ENCODE data around the gene TOR3A. TPM values are rescaled to one million over a fixed set of nuclear protein-coding genes. Genes with fewer than 3 reads are reported as not detected.
"Not testable (repeated sequence)": the region's sequence is repeated elsewhere in the genome, so short reads cannot be mapped to it uniquely, and the experiment has no call there.

The TOR3A gene
- polyA plus RNA-seq, 2 donors, result 7.7 to 16.9 TPM

GRCh38 chr1:179124873-179125272, 43.0 kb downstream of the TOR3A start:
- no peaks in the 10 kb centered on the region for H3K27me3 ChIP-seq (ENCODE audit: control insufficient read depth in 1 of 2, insufficient read depth in 2 of 2, low read length in 2 of 2)
- peaks cover 0 to 2% of the 10 kb centered on the region in 2 donors for H3K4me1 ChIP-seq (ENCODE audit: control insufficient read depth in 2 of 2, insufficient read depth in 2 of 2, low read length in 1 of 2)
- no peaks in the 10 kb centered on the region for H3K9me3 ChIP-seq (ENCODE audit: control insufficient read depth in 2 of 2, insufficient read depth in 1 of 2, low read depth in 1 of 2, low read length in 1 of 2)
- H3K27ac ChIP-seq (ENCODE audit: low read depth in 2 of 2, low read length in 1 of 2), result no peak overlapping the region
- H3K4me3 ChIP-seq (ENCODE audit: low read depth in 1 of 2, low read length in 2 of 2), result no peak overlapping the region
- 69 to 81% methylated on average over 1 of the region's 1 CpG for WGBS, 2 donors
- H3K36me3 ChIP-seq (ENCODE audit: control insufficient read depth in 2 of 2, insufficient read depth in 2 of 2, low read length in 1 of 2), result peaks cover 0 to 4% of the 10 kb centered on the region in 2 donors

- Histone ChIP-seq H3K27me3 (ENCODE audit: control insufficient read depth in 1 of 2, insufficient read depth in 2 of 2, low read length in 2 of 2) (no peaks in the 10 kb centered on the region), H3K27ac (ENCODE audit: low read depth in 2 of 2, low read length in 1 of 2) (no peak overlapping the region), H3K36me3 (ENCODE audit: control insufficient read depth in 2 of 2, insufficient read depth in 2 of 2, low read length in 1 of 2) (peaks cover 0 to 4% of the 10 kb centered on the region in 2 donors), H3K4me1 (ENCODE audit: control insufficient read depth in 2 of 2, insufficient read depth in 2 of 2, low read length in 1 of 2) (peaks cover 0 to 4% of the 10 kb centered on the region in 2 donors), H3K4me3 (ENCODE audit: low read depth in 1 of 2, low read length in 2 of 2) (no peak overlapping the region), H3K9me3 (ENCODE audit: control insufficient read depth in 2 of 2, insufficient read depth in 1 of 2, low read depth in 1 of 2, low read length in 1 of 2) (no peaks in the 10 kb centered on the region)
- 82 to 83% methylated on average over 8 of the region's 8 CpGs for whole genome bisulfite sequencing, 2 donors
Observed at GRCh38 chr1:179126338-179127060, 44.6 kb downstream of the TOR3A start.

DNA sequence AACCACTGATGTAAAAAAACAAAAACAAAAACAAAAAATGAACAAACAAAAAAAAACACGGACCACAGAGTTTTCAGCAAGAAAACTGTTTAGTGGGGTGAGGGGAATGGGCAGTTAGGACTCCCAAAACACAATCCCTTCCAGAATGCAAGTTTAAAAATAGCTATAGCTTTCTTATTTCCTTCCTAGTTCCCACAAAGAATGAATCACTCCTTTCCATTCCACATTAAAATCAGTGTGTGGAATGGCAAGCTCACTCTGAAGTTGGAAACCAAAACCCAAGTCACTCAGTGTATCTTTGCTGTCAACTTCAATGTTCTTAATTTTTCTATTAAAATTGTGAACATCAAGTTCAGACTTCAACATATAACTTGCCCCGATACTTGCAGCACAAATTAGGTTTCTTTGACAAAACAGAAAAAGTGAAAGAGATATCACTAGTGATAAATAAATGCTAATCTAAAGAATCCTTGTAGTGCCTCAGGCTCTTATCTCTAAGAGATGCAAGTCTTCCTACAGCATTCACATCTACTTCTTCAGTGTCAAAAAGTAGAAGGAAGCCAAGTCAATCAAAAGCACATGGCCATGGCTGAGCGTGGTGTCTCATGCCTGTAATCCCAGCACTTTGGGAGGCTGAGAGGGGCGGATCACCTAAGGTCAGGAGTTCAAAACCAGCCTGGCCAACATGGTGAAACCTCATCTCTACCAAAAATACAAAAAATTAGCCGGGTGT, 45.5 kb downstream of the TOR3A start:
- no peaks in the 10 kb centered on the region for H3K9me3 ChIP-seq (ENCODE audit: control insufficient read depth in 2 of 2, insufficient read depth in 1 of 2, low read depth in 1 of 2, low read length in 1 of 2)
- H3K4me3 ChIP-seq (ENCODE audit: low read depth in 1 of 2, low read length in 2 of 2), result no peak overlapping the region
- 87 to 91% methylated on average over 5 of the region's 5 CpGs for WGBS, 2 donors
- no peak overlapping the region for H3K27ac ChIP-seq (ENCODE audit: low read depth in 2 of 2, low read length in 1 of 2)
- H3K4me1 ChIP-seq (ENCODE audit: control insufficient read depth in 2 of 2, insufficient read depth in 2 of 2, low read length in 1 of 2), result peaks cover 0 to 4% of the 10 kb centered on the region in 2 donors
- no peaks in the 10 kb centered on the region for H3K27me3 ChIP-seq (ENCODE audit: control insufficient read depth in 1 of 2, insufficient read depth in 2 of 2, low read length in 2 of 2)
- H3K36me3 ChIP-seq (ENCODE audit: control insufficient read depth in 2 of 2, insufficient read depth in 2 of 2, low read length in 1 of 2), result peaks cover 0 to 4% of the 10 kb centered on the region in 2 donors

GRCh38 chr1:179128520-179128919, 46.6 kb downstream of the TOR3A start:
- Histone ChIP-seq H3K4me3 (ENCODE audit: low read depth in 1 of 2, low read length in 2 of 2) (no peak overlapping the region), H3K27ac (ENCODE audit: low read depth in 2 of 2, low read length in 1 of 2) (no peak overlapping the region), H3K9me3 (ENCODE audit: control insufficient read depth in 2 of 2, insufficient read depth in 1 of 2, low read depth in 1 of 2, low read length in 1 of 2) (no peaks in the 10 kb centered on the region), H3K27me3 (ENCODE audit: control insufficient read depth in 1 of 2, insufficient read depth in 2 of 2, low read length in 2 of 2) (no peaks in the 10 kb centered on the region), H3K4me1 (ENCODE audit: control insufficient read depth in 2 of 2, insufficient read depth in 2 of 2, low read length in 1 of 2) (peaks cover 0 to 4% of the 10 kb centered on the region in 2 donors), H3K36me3 (ENCODE audit: control insufficient read depth in 2 of 2, insufficient read depth in 2 of 2, low read length in 1 of 2) (peaks cover 0 to 4% of the 10 kb centered on the region in 2 donors)
- WGBS, 2 donors, result 89 to 93% methylated on average over 4 of the region's 4 CpGs

- peaks cover 0 to 4% of the 10 kb centered on the region in 2 donors for H3K36me3 ChIP-seq (ENCODE audit: control insufficient read depth in 2 of 2, insufficient read depth in 2 of 2, low read length in 1 of 2)
- peak overlapping the region; percentile 66 to 71 for H3K27ac ChIP-seq (ENCODE audit: low read depth in 2 of 2, low read length in 1 of 2)
- 63 to 76% methylated on average over 10 of the region's 10 CpGs for WGBS, 2 donors
- no peaks in the 10 kb centered on the region for H3K27me3 ChIP-seq (ENCODE audit: control insufficient read depth in 1 of 2, insufficient read depth in 2 of 2, low read length in 2 of 2)
- no peaks in the 10 kb centered on the region for H3K9me3 ChIP-seq (ENCODE audit: control insufficient read depth in 2 of 2, insufficient read depth in 1 of 2, low read depth in 1 of 2, low read length in 1 of 2)
- H3K4me1 ChIP-seq (ENCODE audit: control insufficient read depth in 2 of 2, insufficient read depth in 2 of 2, low read length in 1 of 2), result peaks cover 0 to 4% of the 10 kb centered on the region in 2 donors
- peak overlapping the region in 1 of 2 donors; percentile 5 for H3K4me3 ChIP-seq (ENCODE audit: low read depth in 1 of 2, low read length in 2 of 2)
Observed at GRCh38 chr1:179129702-179130473, 48.0 kb downstream of the TOR3A start.

DNA sequence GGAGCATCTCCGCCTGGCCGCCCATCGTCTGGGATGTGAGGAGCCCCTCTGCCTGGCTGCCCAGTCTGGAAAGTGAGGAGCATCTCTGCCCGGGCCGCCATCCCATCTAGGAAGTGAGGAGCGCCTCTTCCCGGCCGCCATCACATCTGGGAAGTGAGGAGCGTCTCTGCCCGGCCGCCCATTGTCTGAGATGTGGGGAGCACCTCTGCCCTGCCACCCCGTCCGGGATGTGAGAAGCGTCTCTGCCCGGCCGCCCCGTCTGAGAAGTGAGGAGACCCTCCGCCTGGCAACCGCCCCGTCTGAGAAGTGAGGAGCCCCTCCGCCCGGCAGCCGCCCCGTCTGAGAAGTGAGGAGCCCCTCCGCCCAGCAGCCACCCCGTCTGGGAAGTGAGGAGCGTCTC, 53.3 kb downstream of the TOR3A start:
- WGBS, 2 donors, result 94 to 96% methylated on average over 6 to 24 of the region's 27 CpGs
- not testable (repeated sequence) for H3K4me3 ChIP-seq (ENCODE audit: low read depth in 1 of 2, low read length in 2 of 2); H3K27me3 ChIP-seq (ENCODE audit: control insufficient read depth in 1 of 2, insufficient read depth in 2 of 2, low read length in 2 of 2); H3K36me3 ChIP-seq (ENCODE audit: control insufficient read depth in 2 of 2, insufficient read depth in 2 of 2, low read length in 1 of 2); H3K27ac ChIP-seq (ENCODE audit: low read depth in 2 of 2, low read length in 1 of 2); H3K4me1 ChIP-seq (ENCODE audit: control insufficient read depth in 2 of 2, insufficient read depth in 2 of 2, low read length in 1 of 2); H3K9me3 ChIP-seq (ENCODE audit: control insufficient read depth in 2 of 2, insufficient read depth in 1 of 2, low read depth in 1 of 2, low read length in 1 of 2)

GRCh38 chr1:179135707-179136106, 53.8 kb downstream of the TOR3A start:
- not testable (repeated sequence) for H3K27me3 ChIP-seq (ENCODE audit: control insufficient read depth in 1 of 2, insufficient read depth in 2 of 2, low read length in 2 of 2); H3K9me3 ChIP-seq (ENCODE audit: control insufficient read depth in 2 of 2, insufficient read depth in 1 of 2, low read depth in 1 of 2, low read length in 1 of 2); H3K27ac ChIP-seq (ENCODE audit: low read depth in 2 of 2, low read length in 1 of 2); H3K4me1 ChIP-seq (ENCODE audit: control insufficient read depth in 2 of 2, insufficient read depth in 2 of 2, low read length in 1 of 2); H3K4me3 ChIP-seq (ENCODE audit: low read depth in 1 of 2, low read length in 2 of 2); H3K36me3 ChIP-seq (ENCODE audit: control insufficient read depth in 2 of 2, insufficient read depth in 2 of 2, low read length in 1 of 2)
- 83 to 95% methylated on average over 2 to 24 of the region's 28 CpGs for WGBS, 2 donors

DNA sequence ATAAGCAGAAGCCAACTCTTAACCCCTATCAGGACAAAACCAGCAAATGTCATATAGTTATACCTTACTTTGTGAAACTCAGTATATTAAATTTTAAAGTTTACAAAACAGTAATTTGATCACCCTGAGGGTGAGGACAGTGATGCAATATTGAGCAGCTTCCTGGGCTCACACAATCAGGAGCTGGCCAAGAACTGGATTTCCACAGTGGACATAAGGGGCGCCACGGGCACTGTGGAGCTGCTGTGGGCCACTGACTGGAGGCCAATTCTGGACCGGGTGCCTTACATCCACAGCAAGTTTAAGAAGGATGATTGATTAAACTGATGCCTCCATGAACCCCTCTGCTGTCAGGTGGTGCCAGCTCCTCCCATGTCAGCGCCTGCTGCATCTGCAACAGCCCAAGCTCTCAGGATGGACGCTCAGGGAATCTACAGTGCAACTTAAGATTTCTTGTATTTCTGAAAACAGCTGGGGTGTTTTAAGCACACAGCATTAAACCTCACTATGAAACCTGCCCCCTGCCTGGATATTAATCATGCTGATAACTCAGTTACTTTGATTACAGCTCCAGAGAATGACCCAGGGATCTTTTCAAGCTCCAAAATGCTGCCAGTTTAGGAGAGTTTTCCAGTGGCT, 55.9 kb downstream of the TOR3A start:
- no peak overlapping the region for H3K4me3 ChIP-seq (ENCODE audit: low read depth in 1 of 2, low read length in 2 of 2)
- H3K27ac ChIP-seq (ENCODE audit: low read depth in 2 of 2, low read length in 1 of 2), result no peak overlapping the region
- H3K4me1 ChIP-seq (ENCODE audit: control insufficient read depth in 2 of 2, insufficient read depth in 2 of 2, low read length in 1 of 2), result peaks cover 0 to 2% of the 10 kb centered on the region in 2 donors
- WGBS, 2 donors, result 79% methylated on average over 5 of the region's 5 CpGs
- H3K36me3 ChIP-seq (ENCODE audit: control insufficient read depth in 2 of 2, insufficient read depth in 2 of 2, low read length in 1 of 2), result no peaks in the 10 kb centered on the region
- no peaks in the 10 kb centered on the region for H3K9me3 ChIP-seq (ENCODE audit: control insufficient read depth in 2 of 2, insufficient read depth in 1 of 2, low read depth in 1 of 2, low read length in 1 of 2)
- H3K27me3 ChIP-seq (ENCODE audit: control insufficient read depth in 1 of 2, insufficient read depth in 2 of 2, low read length in 2 of 2), result no peaks in the 10 kb centered on the region

GRCh38 chr1:179138755-179139154, 56.9 kb downstream of the TOR3A start:
- not testable (repeated sequence) for H3K9me3 ChIP-seq (ENCODE audit: control insufficient read depth in 2 of 2, insufficient read depth in 1 of 2, low read depth in 1 of 2, low read length in 1 of 2); H3K27ac ChIP-seq (ENCODE audit: low read depth in 2 of 2, low read length in 1 of 2); H3K4me3 ChIP-seq (ENCODE audit: low read depth in 1 of 2, low read length in 2 of 2); H3K4me1 ChIP-seq (ENCODE audit: control insufficient read depth in 2 of 2, insufficient read depth in 2 of 2, low read length in 1 of 2); H3K36me3 ChIP-seq (ENCODE audit: control insufficient read depth in 2 of 2, insufficient read depth in 2 of 2, low read length in 1 of 2); H3K27me3 ChIP-seq (ENCODE audit: control insufficient read depth in 1 of 2, insufficient read depth in 2 of 2, low read length in 2 of 2)
- WGBS, 2 donors, result 95 to 97% methylated on average over 21 of the region's 21 CpGs
